Neural cell (in vitro differentiated cells): ENCODE results near the gene KRT15. TPM values are rescaled to one million over a fixed set of nuclear protein-coding genes. Genes with fewer than 3 reads are reported as not detected.

Experiments
- H2AFZ ChIP-seq: fragments of 200-600, 300-800 bp; sonication (generic), shearing (Covaris generic); 2 replicates; pipeline ENCODE4 v1.6.0; 2014; ENCODE audit warnings: low read depth, mild to moderate bottlenecking, antibody characterized with exemption, low read length, moderate library complexity
- H3F3A ChIP-seq: fragments of 200-600 bp; shearing (Covaris generic); 2 replicates; pipeline ENCODE4 v1.6.1; 2016; ENCODE audit warnings: mild to moderate bottlenecking, moderate library complexity, mixed read lengths, antibody characterized with exemption, low read length; ENCODE audit not compliant: insufficient read depth, poor library complexity, severe bottlenecking
- H3K27ac ChIP-seq: fragments of 200-600, 300-800 bp; sonication (generic), shearing (Covaris generic); 2 replicates; pipeline ENCODE4 v1.5.1; 2014; ENCODE audit warnings: mild to moderate bottlenecking, low read length, moderate library complexity
- H3K27me3 ChIP-seq: fragments of 300-800, 200-600 bp; sonication (generic), shearing (Covaris generic); 2 replicates; pipeline ENCODE4 v1.6.0; 2014; ENCODE audit warnings: mild to moderate bottlenecking, low read depth, low read length, moderate library complexity; ENCODE audit not compliant: insufficient read depth
- H3K36me3 ChIP-seq: fragments of 300-800, 200-600 bp; sonication (generic), shearing (Covaris generic); 2 replicates; pipeline ENCODE4 v1.5.1; 2014; ENCODE audit warnings: mild to moderate bottlenecking, antibody characterized with exemption, low read length, moderate library complexity; ENCODE audit not compliant: insufficient read depth
- H3K4me2 ChIP-seq: fragments of 300-800, 200-600 bp; sonication (generic), shearing (Covaris generic); 2 replicates; pipeline ENCODE4 v1.6.0; 2014; ENCODE audit warnings: mild to moderate bottlenecking, low read length
- H3K4me3 ChIP-seq: fragments of 300-800, 200-600 bp; sonication (generic), shearing (Covaris generic); 2 replicates; pipeline ENCODE4 v1.5.1; 2014; ENCODE audit warnings: mild to moderate bottlenecking, low read length, moderate library complexity
- H3K79me2 ChIP-seq: fragments of 200-600 bp; shearing (Covaris generic); replicated peaks from 2 replicates; pipeline ENCODE4 v1.6.0; 2014; ENCODE audit warnings: mild to moderate bottlenecking, low read length, moderate library complexity; ENCODE audit not compliant: insufficient read depth
- H3K9ac ChIP-seq: fragments of 300-800, 200-600 bp; sonication (generic), shearing (Covaris generic); 2 replicates; pipeline ENCODE4 v1.6.1; 2016; ENCODE audit warnings: mild to moderate bottlenecking, low read length, mixed read lengths
- H3K9me2 ChIP-seq: fragments of 200-600 bp; shearing (Covaris generic); 2 replicates; pipeline ENCODE4 v1.6.1; 2016; ENCODE audit warnings: mild to moderate bottlenecking, low read length, mixed read lengths; ENCODE audit not compliant: insufficient read depth
- H3K9me3 ChIP-seq: fragments of 200-600, 300-800 bp; sonication (generic), shearing (Covaris generic); 2 replicates; pipeline ENCODE4 v1.6.1; 2016; ENCODE audit warnings: mild to moderate bottlenecking, mixed run types, low read length, moderate library complexity, mixed read lengths
- H4K20me1 ChIP-seq: fragments of 200-600 bp; shearing (Covaris generic); 2 replicates; pipeline ENCODE4 v1.6.1; 2016; ENCODE audit warnings: mild to moderate bottlenecking, mixed run types; ENCODE audit not compliant: insufficient read depth
- CTCF ChIP-seq: fragments of 450-650 bp; IDR thresholded peaks from 2 replicates; pipeline ENCODE4 v1.5.1; 2014; ENCODE audit warnings: antibody characterized with exemption, mild to moderate bottlenecking, moderate library complexity; ENCODE audit not compliant: poor library complexity, severe bottlenecking
- EP300 ChIP-seq: fragments of 450-650 bp; conservative IDR thresholded peaks from 2 replicates; pipeline ENCODE4 v1.6.1; 2014; ENCODE audit warnings: antibody characterized with exemption, mild to moderate bottlenecking, moderate library complexity; ENCODE audit not compliant: poor library complexity, severe bottlenecking
- EZH2 ChIP-seq: fragments of 200-600, 300-800 bp; shearing (Covaris generic), sonication (generic); IDR thresholded peaks from 2 replicates; pipeline ENCODE4 v1.6.1; 2014; ENCODE audit warnings: antibody characterized with exemption, low read length, borderline replicate concordance, mild to moderate bottlenecking; ENCODE audit not compliant: insufficient read depth, poor library complexity, severe bottlenecking
- MXI1 ChIP-seq: fragments of 450-650 bp; conservative IDR thresholded peaks from 2 replicates; pipeline ENCODE4 v1.6.1; 2014; ENCODE audit warnings: antibody characterized with exemption, mild to moderate bottlenecking; ENCODE audit not compliant: poor library complexity, severe bottlenecking
- POLR2AphosphoS5 ChIP-seq: IDR thresholded peaks from 2 replicates; pipeline ENCODE4 v1.6.1; 2012
- RAD21 ChIP-seq: fragments of 450-650 bp; conservative IDR thresholded peaks from 2 replicates; pipeline ENCODE4 v1.6.1; 2014; ENCODE audit warnings: antibody characterized with exemption, mild to moderate bottlenecking, moderate library complexity
- SMC3 ChIP-seq: fragments of 450-650 bp; conservative IDR thresholded peaks from 2 replicates; pipeline ENCODE4 v1.6.1; 2014; ENCODE audit warnings: antibody characterized with exemption, mild to moderate bottlenecking, moderate library complexity; ENCODE audit not compliant: poor library complexity
- TAF1 ChIP-seq: IDR thresholded peaks from 2 replicates; pipeline ENCODE4 v1.6.1; 2012; ENCODE audit warnings: low read depth
- polyA plus RNA-seq: library from polyadenylated mRNA; depleted of rRNA; stranded (reverse); fragments of >200 nt; gene quantifications from 2 replicates; pipeline ENCODE4 v1.2.3, GENCODE V29; 2014
- TF ChIP-seq, protein P1 (sequence below): IDR thresholded peaks from 2 replicates; pipeline ENCODE4 v1.6.1; 2012; ENCODE audit warnings: borderline replicate concordance

The KRT15 gene
- polyA plus RNA-seq, 1 donor from 2014 or later = 0.09 TPM

GRCh38 chr17:41552455-41552854, 33.8 kb upstream of the KRT15 start:
- no peak overlapping the region for H3K27ac ChIP-seq
- H3K79me2 ChIP-seq = no peaks in the 10 kb centered on the region
- no peak overlapping the region for H3K9ac ChIP-seq
- no peaks in the 10 kb centered on the region for H3K9me2 ChIP-seq
- no peaks in the 10 kb centered on the region for H3K9me3 ChIP-seq
- TF ChIP-seq SMC3 = no peak
- TF ChIP-seq CTCF = no peak
- TF ChIP-seq MXI1 = no peak
- TF ChIP-seq EP300 = no peak
- no peak for TF ChIP-seq EZH2
- TF ChIP-seq TAF1 = no peak
- no peak for TF ChIP-seq POLR2AphosphoS5
- H3K36me3 ChIP-seq = no peaks in the 10 kb centered on the region
- no peak overlapping the region for H2AFZ ChIP-seq
- no peaks in the 10 kb centered on the region for H4K20me1 ChIP-seq
- H3K27me3 ChIP-seq = no peaks in the 10 kb centered on the region
- H3K4me2 ChIP-seq = no peak overlapping the region
- no peak overlapping the region for H3K4me3 ChIP-seq
- H3F3A ChIP-seq = no peaks in the 10 kb centered on the region

- Histone ChIP-seq H3K9me2 (no peaks in the 10 kb centered on the region), H3K4me3 (no peak overlapping the region), H3F3A (no peaks in the 10 kb centered on the region), H3K4me2 (no peak overlapping the region), H3K79me2 (no peaks in the 10 kb centered on the region), H2AFZ (no peak overlapping the region), H3K36me3 (no peaks in the 10 kb centered on the region), H3K27ac (no peak overlapping the region), H3K9me3 (no peaks in the 10 kb centered on the region), H3K27me3 (no peaks in the 10 kb centered on the region), H4K20me1 (no peaks in the 10 kb centered on the region), H3K9ac (no peak overlapping the region)
- TF ChIP-seq SMC3 = no peak
- no peak for TF ChIP-seq MXI1
Measured at GRCh38 chr17:41551365-41551764, 32.7 kb upstream of the KRT15 start.

- H3K36me3 ChIP-seq = no peaks in the 10 kb centered on the region
- TF ChIP-seq CTCF (no peak), POLR2AphosphoS5 (no peak), TAF1 (no peak), EZH2 (no peak), SMC3 (no peak), RAD21 (no peak), EP300 (no peak), MXI1 (no peak)
- TF ChIP-seq, protein P1, sequence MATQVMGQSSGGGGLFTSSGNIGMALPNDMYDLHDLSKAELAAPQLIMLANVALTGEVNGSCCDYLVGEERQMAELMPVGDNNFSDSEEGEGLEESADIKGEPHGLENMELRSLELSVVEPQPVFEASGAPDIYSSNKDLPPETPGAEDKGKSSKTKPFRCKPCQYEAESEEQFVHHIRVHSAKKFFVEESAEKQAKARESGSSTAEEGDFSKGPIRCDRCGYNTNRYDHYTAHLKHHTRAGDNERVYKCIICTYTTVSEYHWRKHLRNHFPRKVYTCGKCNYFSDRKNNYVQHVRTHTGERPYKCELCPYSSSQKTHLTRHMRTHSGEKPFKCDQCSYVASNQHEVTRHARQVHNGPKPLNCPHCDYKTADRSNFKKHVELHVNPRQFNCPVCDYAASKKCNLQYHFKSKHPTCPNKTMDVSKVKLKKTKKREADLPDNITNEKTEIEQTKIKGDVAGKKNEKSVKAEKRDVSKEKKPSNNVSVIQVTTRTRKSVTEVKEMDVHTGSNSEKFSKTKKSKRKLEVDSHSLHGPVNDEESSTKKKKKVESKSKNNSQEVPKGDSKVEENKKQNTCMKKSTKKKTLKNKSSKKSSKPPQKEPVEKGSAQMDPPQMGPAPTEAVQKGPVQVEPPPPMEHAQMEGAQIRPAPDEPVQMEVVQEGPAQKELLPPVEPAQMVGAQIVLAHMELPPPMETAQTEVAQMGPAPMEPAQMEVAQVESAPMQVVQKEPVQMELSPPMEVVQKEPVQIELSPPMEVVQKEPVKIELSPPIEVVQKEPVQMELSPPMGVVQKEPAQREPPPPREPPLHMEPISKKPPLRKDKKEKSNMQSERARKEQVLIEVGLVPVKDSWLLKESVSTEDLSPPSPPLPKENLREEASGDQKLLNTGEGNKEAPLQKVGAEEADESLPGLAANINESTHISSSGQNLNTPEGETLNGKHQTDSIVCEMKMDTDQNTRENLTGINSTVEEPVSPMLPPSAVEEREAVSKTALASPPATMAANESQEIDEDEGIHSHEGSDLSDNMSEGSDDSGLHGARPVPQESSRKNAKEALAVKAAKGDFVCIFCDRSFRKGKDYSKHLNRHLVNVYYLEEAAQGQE = no peak
- no peaks in the 10 kb centered on the region for H3K9me3 ChIP-seq
- no peak overlapping the region for H3K27ac ChIP-seq
- no peaks in the 10 kb centered on the region for H3K79me2 ChIP-seq
- no peak overlapping the region for H2AFZ ChIP-seq
- H3K4me3 ChIP-seq = no peak overlapping the region
- H3K9me2 ChIP-seq = no peaks in the 10 kb centered on the region
- H4K20me1 ChIP-seq = no peaks in the 10 kb centered on the region
- H3K4me2 ChIP-seq = no peak overlapping the region
- no peaks in the 10 kb centered on the region for H3K27me3 ChIP-seq
- no peaks in the 10 kb centered on the region for H3F3A ChIP-seq
- no peak overlapping the region for H3K9ac ChIP-seq
Measured at GRCh38 chr17:41549596-41550039, 30.9 kb upstream of the KRT15 start.
